Keratinocyte (primary cell): ENCODE data around the gene NT5DC2. TPM values are rescaled to one million over a fixed set of nuclear protein-coding genes. Genes with fewer than 3 reads are reported as not detected.

Experiments used
- DNase-seq: peaks from one replicate; pipeline ENCODE4 v3.0.0-alpha.2; 2011; ENCODE audit warnings: low read depth, missing footprints, low spot score
- FAIRE-seq: peaks from 2 replicates; lab custom pipeline; 2011; peaks lifted over from hg19 to GRCh38; lab: Jason Lieb, UNC
- H2AFZ ChIP-seq: 2 replicates; pipeline ENCODE4 v1.6.0; 2012; ENCODE audit warnings: low read length, control low read depth, inconsistent platforms; ENCODE audit not compliant: control insufficient read depth
- H3K27ac ChIP-seq: 2 replicates; pipeline ENCODE4 v1.5.1; 2011; ENCODE audit warnings: low read length; ENCODE audit not compliant: control insufficient read depth, insufficient read depth
- H3K27me3 ChIP-seq: 3 replicates; pipeline ENCODE4 v1.6.0; 2011; ENCODE audit warnings: low read length; ENCODE audit not compliant: control insufficient read depth, insufficient read depth; ENCODE audit errors: extremely low read depth
- H3K36me3 ChIP-seq, 2 experiments: 2 replicates in 1 of 2; 3 replicates in 1 of 2; pipeline ENCODE4 v1.5.1; 2011; ENCODE audit warnings: low read length in 2 of 2, mild to moderate bottlenecking in 1 of 2; ENCODE audit not compliant: control insufficient read depth in 2 of 2, insufficient read depth in 2 of 2; ENCODE audit errors: extremely low read depth in 1 of 2
- H3K4me1 ChIP-seq: 3 replicates; pipeline ENCODE4 v1.5.1; 2011; ENCODE audit warnings: low read length; ENCODE audit not compliant: control insufficient read depth, insufficient read depth; ENCODE audit errors: extremely low read depth
- H3K4me2 ChIP-seq: 3 replicates; pipeline ENCODE4 v1.6.0; 2011; ENCODE audit warnings: low read depth, low read length; ENCODE audit not compliant: control insufficient read depth, insufficient read depth; ENCODE audit errors: extremely low read depth
- H3K4me3 ChIP-seq, 3 experiments: fragments of 200-600 bp in 1 of 3; sonication (generic) in 1 of 3; 2 replicates in 2 of 3; 3 replicates in 1 of 3; pipeline ENCODE4 v1.5.1; 2011 to 2016; ENCODE audit warnings: low read length in 3 of 3, mild to moderate bottlenecking in 3 of 3, control low read depth in 2 of 3, inconsistent platforms in 1 of 3, low read depth in 1 of 3, mixed read lengths in 1 of 3, mixed run types in 1 of 3, moderate library complexity in 1 of 3; ENCODE audit not compliant: control insufficient read depth in 2 of 3, insufficient read depth in 2 of 3; ENCODE audit errors: extremely low read depth in 1 of 3
- H3K79me2 ChIP-seq: 2 replicates; pipeline ENCODE4 v1.6.0; 2012; ENCODE audit warnings: low read length; ENCODE audit not compliant: control insufficient read depth, insufficient read depth
- H3K9ac ChIP-seq: 3 replicates; pipeline ENCODE4 v1.6.0; 2011; ENCODE audit warnings: low read length; ENCODE audit not compliant: control insufficient read depth, insufficient read depth; ENCODE audit errors: extremely low read depth
- H3K9me1 ChIP-seq: 3 replicates; pipeline ENCODE4 v1.6.0; 2011; ENCODE audit warnings: low read length; ENCODE audit not compliant: control insufficient read depth, insufficient read depth; ENCODE audit errors: extremely low read depth
- H3K9me3 ChIP-seq: 2 replicates; pipeline ENCODE4 v1.5.1; 2012; ENCODE audit warnings: low read depth, low read length; ENCODE audit not compliant: control insufficient read depth
- H4K20me1 ChIP-seq: 3 replicates; pipeline ENCODE4 v1.6.0; 2011; ENCODE audit warnings: low read length; ENCODE audit not compliant: control insufficient read depth, insufficient read depth; ENCODE audit errors: extremely low read depth
- EZH2 ChIP-seq: IDR thresholded peaks from one replicate; pipeline ENCODE4 v1.6.1; 2012; ENCODE audit warnings: inconsistent platforms, mild to moderate bottlenecking, low read length, moderate library complexity
- dilution Hi-C: fragments of 300-500 bp; cut with MboI; formaldehyde crosslinking; loops from one replicate; pipeline ENCODE4 v1.7.0; 2020; ENCODE audit warnings: low sequenced_read_pairs; ENCODE audit not compliant: extremely low pct_ligation_motif_present
- polyA plus RNA-seq, 5 experiments: library from polyadenylated mRNA; depleted of rRNA in 3 of 5; stranded (reverse) in 3 of 5; stranded (forward) in 1 of 5; unstranded in 1 of 5; fragments of >200 nt; gene quantifications; 1 replicate in 1 of 5; 2 replicates in 3 of 5; 3 replicates in 1 of 5; pipeline versions ENCODE4 v1.2.1 to v1.2.3, GENCODE V29; 2011 to 2012; ENCODE audit warnings: missing spikeins in 2 of 5, low read depth in 1 of 5, low replicate concordance in 1 of 5
- TF ChIP-seq, protein P1 (sequence below), 3 experiments: IDR thresholded peaks in 1 of 3; conservative IDR thresholded peaks in 1 of 3; optimal IDR thresholded peaks in 1 of 3; 2 replicates in 2 of 3; 3 replicates in 1 of 3; pipeline versions ENCODE3 to v1.5.1; 2011; ENCODE audit warnings: low read length in 3 of 3, mild to moderate bottlenecking in 3 of 3, moderate library complexity in 2 of 3, control low read depth in 1 of 3, inconsistent platforms in 1 of 3; ENCODE audit not compliant: insufficient read depth in 2 of 3; ENCODE audit errors: extremely low read depth in 1 of 3

NT5DC2 gene
- polyA plus RNA-seq, 1 donor (not counting 4 experiments of a cell fraction or from before 2014, with no cell fraction given): 54.7 TPM

DNA sequence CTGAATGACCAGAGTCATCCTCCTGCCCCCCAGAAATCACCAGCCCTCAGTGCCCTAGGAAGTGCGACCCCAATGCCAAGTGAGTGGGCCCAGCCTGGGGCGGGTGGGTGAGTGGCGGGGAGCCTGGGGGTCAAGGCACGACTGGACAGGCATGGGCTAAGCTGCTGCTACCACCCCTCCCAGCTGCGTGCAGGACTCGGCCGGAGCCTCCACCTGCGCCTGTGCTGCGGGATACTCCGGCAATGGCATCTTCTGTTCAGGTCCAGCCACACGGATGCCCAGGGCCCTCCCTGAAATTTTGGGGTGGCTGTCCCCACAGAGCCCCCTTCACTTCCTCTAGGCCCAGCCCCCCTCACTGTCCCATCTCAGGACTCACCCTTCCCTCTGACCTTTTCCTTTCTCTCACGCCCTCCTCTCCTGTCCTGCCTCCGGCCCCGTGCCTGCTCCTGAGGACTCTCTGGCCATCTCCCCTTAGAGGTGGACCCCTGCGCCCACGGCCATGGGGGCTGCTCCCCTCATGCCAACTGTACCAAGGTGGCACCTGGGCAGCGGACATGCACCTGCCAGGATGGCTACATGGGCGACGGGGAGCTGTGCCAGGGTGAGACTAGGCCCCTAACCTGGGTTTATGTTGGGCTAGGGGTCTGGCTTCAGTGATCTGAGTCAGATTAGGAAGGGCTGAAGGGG is 17.0 kb downstream of the NT5DC2 start:
- TF ChIP-seq, protein P1, sequence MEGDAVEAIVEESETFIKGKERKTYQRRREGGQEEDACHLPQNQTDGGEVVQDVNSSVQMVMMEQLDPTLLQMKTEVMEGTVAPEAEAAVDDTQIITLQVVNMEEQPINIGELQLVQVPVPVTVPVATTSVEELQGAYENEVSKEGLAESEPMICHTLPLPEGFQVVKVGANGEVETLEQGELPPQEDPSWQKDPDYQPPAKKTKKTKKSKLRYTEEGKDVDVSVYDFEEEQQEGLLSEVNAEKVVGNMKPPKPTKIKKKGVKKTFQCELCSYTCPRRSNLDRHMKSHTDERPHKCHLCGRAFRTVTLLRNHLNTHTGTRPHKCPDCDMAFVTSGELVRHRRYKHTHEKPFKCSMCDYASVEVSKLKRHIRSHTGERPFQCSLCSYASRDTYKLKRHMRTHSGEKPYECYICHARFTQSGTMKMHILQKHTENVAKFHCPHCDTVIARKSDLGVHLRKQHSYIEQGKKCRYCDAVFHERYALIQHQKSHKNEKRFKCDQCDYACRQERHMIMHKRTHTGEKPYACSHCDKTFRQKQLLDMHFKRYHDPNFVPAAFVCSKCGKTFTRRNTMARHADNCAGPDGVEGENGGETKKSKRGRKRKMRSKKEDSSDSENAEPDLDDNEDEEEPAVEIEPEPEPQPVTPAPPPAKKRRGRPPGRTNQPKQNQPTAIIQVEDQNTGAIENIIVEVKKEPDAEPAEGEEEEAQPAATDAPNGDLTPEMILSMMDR (optimal IDR thresholded peaks at IDR 0.05 in 1 of 3, IDR thresholded peaks at IDR 0.05 in 1 of 3, conservative IDR thresholded peaks at IDR 0.05 in 1 of 3; ENCODE audit: extremely low read depth in 1 of 3, insufficient read depth in 2 of 3, low read length in 3 of 3): no peak
- no peak for TF ChIP-seq EZH2
- FAIRE-seq (no peak), DNase-seq (no peak)
- Histone ChIP-seq H3K9me1 (no peaks in the 10 kb centered on the region), H3K27me3 (peaks cover 10% of the 10 kb centered on the region), H3K9me3 (no peaks in the 10 kb centered on the region), H3K36me3 (no peaks in the 10 kb centered on the region), H3K9ac (no peak overlapping the region), H3K79me2 (no peaks in the 10 kb centered on the region), H3K4me3 (no peak overlapping the region), H3K27ac (no peak overlapping the region), H3K4me1 (no peaks in the 10 kb centered on the region), H2AFZ (no peak overlapping the region), H3K4me2 (no peak overlapping the region), H4K20me1 (no peaks in the 10 kb centered on the region)
- dilution Hi-C loops: no loop called here

DNA sequence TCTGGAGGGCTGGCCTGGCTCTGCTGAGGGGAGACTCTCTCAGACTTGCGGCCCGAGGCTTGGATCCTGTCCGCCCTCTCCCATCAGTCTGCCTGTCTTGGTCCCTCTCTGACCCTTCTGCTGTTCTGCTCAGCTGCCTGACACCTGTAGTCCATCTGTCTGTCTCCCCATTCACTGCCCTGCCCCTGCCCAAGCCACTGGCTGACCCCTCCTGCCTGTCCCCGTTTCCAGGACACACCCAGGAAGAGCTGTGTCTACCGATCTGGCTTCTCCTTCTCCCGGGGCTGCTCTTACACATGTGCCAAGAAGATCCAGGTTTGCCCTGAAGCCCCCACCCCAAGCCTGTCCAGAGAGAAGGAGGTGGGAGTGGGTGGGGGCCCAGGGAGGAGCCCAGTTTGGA is 18.5 kb downstream of the NT5DC2 start:
- dilution Hi-C loops: no loop called here
- Histone ChIP-seq H3K27me3 (peaks cover 10% of the 10 kb centered on the region), H3K27ac (no peak overlapping the region), H3K9ac (no peak overlapping the region), H2AFZ (no peak overlapping the region), H3K79me2 (no peaks in the 10 kb centered on the region), H3K4me3 (no peak overlapping the region), H3K4me1 (no peaks in the 10 kb centered on the region), H3K36me3 (no peaks in the 10 kb centered on the region), H4K20me1 (no peaks in the 10 kb centered on the region), H3K4me2 (no peak overlapping the region), H3K9me1 (no peaks in the 10 kb centered on the region), H3K9me3 (no peaks in the 10 kb centered on the region)
- DNase-seq: no peak
- TF ChIP-seq EZH2: no peak
- TF ChIP-seq, protein P1 (optimal IDR thresholded peaks at IDR 0.05 in 1 of 3, IDR thresholded peaks at IDR 0.05 in 1 of 3, conservative IDR thresholded peaks at IDR 0.05 in 1 of 3; ENCODE audit: extremely low read depth in 1 of 3, insufficient read depth in 2 of 3, low read length in 3 of 3): no peak
- FAIRE-seq: no peak
